Dermis blood vessel endothelial cell (primary cell): Measurements from ENCODE around the gene GPATCH1. TPM values are rescaled to one million over a fixed set of nuclear protein-coding genes. Genes with fewer than 3 reads are reported as not detected.
A peak's percentile ranks its signal among the peaks of the same experiment; 100 is the strongest.

Experiments
- DNase-seq: peaks from one replicate; pipeline ENCODE4 v3.0.0; 2010
- total RNA-seq: library from RNA; depleted of rRNA; stranded (reverse); fragments of >200 nt; gene quantifications from 2 replicates; pipeline ENCODE4 v1.2.3, GENCODE V29; 2014

Gene GPATCH1
- total RNA-seq, 1 donor from 2014 or later: 4.8 TPM

DNA sequence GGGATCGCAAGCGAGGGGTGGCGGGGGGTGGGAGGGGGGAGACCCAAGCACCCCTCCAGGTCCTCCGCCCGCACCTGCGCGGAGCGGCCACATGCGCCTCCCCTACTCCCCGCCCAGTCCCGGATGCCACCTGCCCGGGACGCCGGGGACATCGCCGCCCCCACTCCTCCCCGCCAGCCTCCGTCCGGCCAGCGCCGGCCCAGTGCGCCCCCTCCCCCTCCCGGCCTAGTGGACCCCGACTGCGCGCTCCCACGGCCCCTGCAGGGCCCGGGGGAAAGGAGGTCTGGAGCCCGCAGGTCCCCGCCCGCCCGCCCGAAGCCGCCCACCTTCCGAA, 16.6 kb upstream of the GPATCH1 start:
- DNase-seq: no peak

DNA sequence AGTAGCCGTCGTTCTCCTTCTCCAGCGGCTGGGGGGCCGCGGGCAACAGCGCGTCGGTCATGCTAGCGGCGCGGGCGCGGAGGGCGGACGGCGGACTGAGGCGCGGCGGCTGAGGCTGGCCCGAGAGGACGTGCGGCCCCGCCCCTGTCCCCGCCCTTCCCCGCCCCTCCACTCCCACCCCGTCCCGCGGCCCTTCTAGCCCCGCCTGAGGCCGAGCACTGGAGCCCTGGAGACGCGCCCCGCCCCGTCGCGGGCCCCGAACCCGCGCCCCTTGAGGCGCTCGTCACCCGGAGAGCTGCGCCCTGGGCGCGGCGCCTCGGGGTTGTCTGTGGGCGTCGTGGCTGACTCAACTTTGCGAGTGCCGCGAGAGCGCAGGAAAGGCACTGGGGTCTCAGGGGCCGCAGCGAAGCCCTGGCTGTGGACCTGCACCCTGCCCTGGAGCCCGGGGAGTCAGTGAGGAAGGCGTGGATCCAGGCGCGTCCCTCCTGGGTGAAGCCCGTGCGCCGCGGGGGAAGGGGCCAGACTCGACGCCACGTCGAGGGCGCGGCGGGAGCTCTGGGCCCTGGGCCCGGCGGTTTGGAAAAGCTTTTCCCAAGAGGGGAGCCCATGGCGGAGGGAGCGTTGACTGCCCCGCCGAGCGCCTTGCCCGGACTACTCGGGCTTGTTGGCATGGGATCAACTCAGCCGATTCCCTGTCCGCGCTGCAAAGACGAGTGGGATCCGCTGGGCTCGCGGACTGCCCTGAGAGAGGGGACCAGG, 16.0 kb upstream of the GPATCH1 start, which contains the start of gene RHPN2:
TSS of gene RHPN2 (minus strand) at position 97 of the 759 bp plus-strand sequence. CDS start at position 61, 36 bp downstream.
- peak; percentile 59 for DNase-seq

DNA sequence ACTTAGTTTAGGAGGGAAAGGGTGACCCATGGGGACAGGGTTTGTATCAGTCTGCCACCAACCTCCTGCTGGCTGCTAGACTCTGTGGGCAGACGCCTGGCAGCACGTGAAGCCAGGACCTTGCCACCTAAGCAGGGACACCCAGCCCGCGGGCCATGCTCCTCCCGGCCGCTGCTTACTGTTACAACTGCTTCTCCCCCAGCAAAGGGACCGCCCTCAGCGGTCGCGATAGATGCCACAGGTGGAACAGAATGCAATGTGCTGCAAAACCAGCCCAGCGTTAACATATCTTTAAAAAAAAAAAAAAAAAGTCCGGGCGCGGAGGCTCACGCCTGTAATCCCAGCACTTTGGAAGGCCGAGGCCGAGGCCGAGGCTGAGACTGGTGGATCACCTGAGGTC, 14.4 kb upstream of the GPATCH1 start:
- DNase-seq: no peak

DNA sequence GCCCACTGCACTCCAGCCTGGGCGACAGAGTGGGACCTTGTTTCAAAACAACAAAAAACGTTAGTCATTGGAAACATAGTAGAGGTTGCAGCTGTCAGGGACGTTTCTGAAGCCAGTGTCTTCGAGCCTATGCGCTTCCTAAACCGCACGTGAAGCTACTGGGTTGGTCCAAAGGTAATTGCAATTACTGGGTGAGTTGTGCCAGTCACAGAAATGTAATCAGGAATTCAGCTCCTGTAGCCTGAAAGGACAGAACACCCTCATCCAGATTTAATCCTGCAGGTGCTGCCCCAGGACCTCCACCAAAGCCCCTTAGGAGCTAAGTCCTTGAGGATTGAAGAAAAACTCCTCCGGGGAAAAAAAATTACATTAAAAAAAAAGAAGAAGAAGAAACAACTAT, 13.9 kb upstream of the GPATCH1 start:
- DNase-seq: no peak

DNA sequence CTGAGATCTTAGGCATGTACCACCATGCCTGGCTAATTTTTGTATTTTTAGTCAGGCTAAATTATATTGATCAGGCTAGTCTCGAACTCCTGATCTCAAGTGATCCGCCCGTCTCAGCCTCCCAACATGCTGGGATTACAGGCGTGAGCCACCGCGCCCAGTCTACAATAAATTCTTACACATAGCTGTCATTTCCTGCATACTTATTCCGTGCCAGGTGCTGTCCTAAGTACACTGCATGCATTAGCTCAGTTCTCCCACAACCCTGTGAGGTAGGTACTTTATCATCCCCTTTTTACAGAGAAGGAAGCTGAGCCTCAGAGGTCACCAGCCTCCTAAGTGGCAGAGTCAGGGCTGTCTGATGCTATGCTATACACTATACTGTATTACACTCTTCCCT, 9.1 kb upstream of the GPATCH1 start:
- peak; percentile 37 for DNase-seq

DNA sequence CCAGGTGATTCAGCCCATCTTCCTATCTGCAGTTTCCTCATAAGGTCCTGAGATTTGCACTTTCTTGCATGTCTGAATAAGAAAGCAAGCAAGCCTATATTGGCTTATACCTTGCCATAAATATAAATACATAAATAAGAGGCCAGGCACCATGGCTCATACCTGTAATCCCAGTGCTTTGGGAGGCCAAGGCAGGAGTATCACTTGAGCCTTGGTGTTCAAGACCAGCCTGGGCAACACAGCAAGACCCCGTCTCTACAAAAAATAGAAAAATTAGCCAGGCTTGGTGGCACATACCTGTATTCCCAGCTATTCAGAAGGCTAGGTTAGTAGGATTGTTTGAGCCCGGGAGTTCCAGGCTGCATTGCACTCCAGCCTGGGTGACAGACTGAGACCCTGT, 5.5 kb upstream of the GPATCH1 start:
- DNase-seq: no peak

DNA sequence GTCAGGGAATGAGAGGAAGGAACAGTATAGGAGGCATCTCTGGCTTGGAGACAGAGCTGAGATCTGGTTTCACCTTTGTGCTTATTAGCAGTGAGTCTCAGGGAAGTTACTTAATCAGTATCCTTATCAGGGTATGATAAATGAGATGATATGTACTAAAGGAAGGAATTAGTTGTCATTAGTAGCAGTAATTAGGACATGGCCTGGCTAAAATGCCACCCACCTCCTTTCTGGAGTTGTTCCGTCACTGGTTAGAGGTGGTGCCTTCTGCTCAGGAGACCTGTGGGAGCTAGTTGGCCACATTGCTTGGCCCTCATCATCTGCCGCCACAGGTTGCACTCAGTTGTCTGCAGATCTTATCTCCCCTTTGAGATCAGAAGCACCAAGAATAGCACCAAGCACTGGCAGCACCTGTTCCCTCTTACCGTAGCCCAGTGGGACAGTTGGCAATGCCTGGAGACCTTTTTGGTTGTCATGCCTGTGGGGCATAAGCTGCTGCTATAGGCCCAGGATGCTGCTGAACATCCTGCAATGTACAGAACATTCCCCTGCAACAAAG, 4.7 kb downstream of the GPATCH1 start:
- DNase-seq: no peak

DNA sequence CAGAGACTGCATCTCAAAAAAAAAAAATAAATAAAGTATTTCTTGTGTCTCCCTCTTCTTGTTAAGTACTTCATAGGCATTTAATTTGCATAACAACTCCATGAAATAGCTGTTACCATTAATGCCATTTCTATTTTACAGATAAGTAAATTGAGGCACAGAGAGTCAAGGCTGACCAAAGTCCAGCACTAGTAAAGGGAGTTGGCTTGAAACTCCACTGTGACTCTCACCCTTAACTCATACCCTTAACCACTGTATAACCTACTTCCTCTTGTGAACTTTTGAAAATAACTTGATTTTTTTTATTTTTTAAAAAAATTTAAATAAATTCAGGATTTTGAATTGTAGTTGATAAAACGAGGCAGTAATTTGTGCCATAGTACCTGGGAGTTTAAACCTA, 6.0 kb downstream of the GPATCH1 start:
- DNase-seq: no peak

DNA sequence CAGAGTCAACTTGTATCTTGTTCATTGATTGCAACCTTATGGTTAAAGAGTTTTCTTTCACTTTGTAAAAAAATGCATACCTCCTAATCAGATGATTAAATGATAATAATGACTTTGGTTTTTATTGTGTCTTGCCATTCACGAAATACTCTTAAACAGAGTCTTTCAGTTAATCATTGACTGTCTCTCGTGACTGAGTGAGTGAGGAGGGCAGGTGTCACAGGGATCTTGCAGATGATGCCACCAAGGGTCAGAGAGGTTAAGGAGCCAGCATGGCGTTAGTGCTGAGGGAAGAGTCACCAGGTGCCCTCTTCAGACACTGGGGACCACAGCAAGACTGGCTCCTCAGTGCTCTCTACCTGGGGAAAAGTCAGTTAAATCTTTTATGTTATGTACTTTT, 8.0 kb downstream of the GPATCH1 start:
- no peak for DNase-seq

DNA sequence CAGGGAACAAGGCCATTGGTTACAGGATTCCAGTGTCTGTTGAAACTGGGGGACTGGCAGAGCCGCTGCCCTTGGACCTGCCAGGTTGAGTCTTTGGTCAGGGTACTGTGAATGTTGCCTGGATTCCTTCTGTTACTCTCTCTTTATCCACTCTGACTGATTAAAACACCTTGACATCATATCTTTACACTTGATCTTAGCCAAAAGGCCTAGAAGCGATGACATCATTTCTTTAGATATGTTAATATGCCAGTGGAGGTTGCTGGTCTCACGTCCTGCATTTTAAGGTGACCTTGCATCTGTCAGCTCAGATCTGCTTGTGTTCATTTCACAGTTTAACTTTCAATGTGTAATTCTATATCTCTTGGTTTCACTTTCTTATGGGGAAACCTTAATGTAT, 9.2 kb downstream of the GPATCH1 start:
- DNase-seq: no peak

DNA sequence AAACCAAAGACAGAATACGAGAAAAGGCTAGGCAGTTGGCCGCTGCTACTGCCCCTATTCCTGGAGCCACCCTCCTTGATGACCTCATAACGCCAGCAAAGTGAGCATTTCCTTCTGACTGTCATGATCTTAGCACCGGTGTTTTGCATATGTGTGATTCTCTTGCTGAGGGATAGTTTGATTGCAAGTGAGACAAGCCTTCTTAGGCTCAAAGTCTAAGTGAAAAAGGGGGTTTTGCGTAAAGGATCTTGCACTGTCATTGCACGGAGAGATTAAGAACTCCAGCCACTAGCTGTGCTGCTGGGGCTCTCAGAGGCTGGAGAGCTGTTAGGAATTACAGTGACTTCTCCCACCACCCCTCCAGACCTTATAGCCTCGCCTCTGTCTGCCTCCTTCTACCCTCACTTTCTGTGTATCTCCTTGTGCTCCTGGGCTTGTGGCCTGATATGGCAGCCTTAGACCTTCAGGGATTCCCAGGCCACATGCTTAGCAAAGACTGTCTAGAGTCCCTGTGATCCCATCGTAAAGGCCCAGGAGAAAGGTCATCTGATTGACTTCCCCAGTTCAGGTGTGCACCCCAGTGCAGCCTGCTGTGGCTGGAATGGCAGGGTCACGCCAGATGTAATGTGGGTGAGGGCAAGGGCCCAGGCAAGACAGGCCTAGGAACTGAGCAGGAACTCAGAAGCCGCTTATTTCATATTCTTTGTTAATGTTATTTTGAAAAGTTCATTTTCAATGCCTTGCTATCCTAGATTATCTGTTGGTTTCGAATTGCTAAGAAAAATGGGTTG, 12.6 kb downstream of the GPATCH1 start:
- DNase-seq: no peak

DNA sequence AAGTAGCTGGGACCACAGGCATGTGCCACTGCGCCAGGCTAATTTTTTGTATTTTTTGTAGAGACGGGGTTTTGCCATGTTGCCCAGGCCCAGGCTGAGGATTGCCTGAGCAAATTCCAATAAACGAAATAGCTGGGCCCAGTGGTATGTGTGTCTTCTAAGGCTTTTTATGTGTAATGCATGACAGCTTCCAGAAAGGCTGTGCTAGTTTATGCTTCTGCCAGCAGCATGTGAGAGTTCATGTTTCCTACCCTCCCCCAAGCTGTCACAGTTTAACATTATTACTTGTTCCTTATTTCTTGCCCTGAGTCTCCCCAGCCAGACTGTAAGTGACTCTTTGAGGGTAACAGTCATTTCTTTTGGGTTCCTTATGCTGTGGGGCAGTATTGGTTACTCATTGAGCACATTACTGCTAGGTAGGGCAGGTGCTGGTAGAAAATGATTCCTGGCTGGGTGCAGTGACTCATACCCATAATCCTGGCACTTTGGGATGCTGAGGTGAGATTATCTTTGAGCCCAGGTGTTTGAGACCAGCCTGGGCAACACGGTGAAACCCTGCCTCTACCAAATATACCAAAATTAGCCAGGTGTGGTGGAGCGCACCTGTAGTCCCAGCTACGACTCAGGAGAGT, 13.6 kb downstream of the GPATCH1 start:
- no peak for DNase-seq

DNA sequence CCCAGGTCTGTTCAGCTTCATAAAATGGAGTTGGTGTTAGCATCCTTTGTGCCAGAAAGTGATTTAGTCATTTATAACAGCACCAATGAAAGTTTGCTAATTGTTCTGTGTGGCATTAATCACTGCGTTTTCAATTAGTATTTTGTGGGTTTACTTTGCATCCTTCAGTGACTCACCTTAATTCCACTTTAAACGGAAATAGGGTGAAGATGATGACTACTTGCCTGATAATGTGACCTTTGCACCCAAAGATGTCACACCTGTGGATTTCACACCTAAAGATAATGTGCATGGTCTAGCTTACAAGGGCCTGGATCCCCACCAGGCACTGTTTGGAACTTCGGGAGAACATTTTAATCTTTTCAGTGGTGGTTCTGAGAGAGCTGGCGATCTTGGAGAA, 15.0 kb downstream of the GPATCH1 start:
- no peak for DNase-seq

DNA sequence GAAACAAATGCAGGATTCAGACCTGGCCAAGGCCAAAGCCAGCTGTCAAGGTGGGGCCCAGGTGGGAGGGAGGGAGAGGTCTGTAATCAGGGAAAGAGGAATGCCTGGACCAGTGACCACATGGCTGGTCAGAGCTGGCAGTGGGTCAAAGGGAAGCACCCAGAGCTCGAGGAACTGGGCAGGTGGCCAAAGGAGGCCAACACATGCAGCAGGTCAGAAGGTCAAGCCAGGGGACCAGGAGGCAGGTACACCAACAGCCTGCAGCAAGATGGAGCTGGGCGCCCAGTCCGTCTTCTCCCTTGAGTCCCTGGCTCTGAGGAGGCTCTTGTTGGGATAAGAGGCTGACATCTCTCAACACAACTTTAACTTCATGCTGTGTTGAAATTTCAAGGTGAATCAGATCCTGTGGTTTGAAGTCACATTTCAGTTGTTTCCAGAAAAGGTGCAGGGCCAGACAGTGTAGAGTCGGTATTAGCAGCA, 17.1 kb downstream of the GPATCH1 start:
- no peak for DNase-seq

DNA sequence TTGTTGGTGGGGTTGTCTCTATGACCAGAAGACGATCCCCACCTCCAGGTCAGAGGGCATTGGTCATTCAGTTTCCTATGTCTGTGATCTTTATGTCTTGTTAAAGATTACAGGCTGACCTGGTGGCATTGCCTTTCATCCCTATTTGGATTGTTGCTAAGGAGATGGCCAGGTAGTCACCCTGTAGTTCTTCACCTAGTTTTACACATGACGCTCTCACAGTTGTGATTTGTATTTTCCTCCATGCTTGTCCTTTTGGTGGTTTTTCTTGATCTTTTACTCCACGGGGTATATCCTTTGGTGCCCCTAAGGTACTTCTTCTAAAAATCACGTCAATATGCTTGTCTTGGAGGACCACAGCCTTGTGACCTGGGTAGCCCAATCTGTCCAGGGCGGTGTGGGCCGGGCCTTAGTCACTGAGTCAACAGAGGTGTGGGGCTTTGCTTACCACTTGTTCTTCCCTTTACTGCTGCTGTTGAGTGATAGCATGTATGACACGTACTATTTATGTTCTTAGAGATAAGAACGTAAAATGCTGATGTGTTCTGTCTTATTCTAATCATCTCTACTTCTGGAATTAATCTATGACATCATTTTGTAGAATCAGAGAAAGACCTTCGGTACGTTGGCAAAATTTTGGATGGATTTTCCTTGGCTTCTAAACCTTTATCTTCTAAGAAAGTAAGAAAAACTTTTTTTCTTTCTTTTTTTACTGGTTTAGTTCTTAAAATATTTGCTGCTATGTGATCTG, 20.1 kb downstream of the GPATCH1 start:
- DNase-seq: no peak

DNA sequence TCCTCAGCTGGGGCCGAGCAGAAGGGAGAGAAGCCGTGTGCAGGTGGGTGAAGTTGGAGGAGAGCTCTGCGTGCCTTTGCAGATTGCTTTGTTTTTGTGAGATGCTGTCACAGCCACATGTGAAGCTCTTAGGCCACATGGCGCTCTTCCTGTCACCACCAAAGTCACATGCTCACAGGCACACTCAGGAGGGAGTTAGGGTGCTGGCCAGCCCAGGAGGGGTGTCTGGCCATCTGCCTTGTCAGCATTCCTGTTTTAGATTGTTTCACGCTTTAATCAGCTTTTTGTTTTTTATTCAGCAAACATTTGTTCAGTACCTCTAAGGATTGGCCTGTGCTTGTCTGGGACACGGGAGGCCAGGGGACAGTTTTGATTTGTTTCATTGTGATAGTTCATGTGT, 21.9 kb downstream of the GPATCH1 start:
- no peak for DNase-seq

DNA sequence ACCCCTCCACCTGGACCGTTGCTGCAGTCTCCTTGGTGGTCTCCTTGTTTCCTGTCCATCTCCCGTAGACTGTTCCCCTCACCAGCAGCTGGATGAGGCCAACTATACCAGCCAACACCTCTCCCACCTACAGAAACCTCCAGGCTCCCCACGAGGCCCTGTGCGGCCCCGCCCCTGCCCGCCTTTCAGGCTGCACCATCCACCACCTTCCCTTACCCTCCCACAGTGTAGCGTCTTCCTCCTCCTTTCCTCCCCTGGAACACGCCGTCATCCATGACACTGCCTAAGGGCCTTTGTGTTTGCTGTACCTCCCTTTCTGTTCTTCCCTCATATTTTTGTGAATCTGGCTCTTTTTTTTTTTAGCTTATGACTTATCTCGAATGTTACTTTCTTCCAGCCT, 27.2 kb downstream of the GPATCH1 start:
- DNase-seq: no peak

DNA sequence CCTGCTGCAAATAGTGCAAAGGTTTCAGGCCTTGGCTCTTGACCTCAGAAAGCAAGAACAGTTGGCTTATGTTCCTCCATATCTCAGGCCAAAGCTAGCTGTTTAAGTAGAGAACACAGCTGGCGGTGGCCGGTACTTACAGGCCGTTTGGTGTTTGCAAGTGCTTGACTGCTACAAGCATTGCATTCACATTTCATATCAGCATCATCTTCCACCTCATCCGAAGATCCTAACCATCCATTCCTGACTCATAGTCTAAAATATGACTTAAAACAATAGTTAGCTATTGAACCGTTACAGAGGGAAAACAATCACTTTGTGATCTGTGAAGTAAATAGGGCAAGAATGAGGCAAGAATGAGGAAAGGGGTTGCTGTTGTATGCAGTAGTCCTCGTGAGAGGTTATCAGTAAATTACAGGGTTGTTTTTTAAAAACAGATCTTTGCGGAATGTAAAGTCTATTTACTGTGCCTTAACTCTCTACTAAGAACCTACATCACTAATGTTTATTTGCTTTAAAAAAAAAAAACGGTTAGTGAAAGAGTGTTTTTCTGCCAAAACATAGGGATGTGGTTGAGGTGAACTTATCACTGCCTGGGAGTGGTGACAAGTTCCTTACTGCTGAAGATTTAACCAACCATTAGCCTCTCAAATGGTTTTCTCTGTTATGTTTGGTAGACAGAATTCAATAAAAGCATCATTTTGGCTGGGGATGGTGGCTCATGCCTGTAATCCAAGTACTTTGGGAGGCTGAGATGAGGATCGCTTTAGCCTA, 29.3 kb downstream of the GPATCH1 start:
- peak; percentile 44 for DNase-seq

DNA sequence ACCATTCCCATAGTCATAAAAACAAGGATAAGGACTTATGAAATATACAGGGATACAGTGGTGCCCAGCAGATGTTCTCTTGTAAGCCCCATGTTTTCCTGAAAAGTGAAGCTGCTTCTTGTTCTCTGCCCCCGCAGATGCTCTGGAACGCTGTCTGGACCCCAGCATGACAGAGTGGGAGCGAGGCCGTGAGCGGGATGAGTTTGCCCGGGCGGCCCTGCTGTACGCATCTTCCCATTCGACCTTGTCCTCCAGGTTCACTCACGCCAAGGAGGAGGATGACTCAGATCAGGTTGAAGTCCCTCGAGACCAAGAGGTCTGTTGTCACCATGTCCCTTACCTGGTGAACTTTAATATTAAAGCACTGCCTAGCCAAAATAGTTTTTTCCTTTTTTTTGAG, 30.6 kb downstream of the GPATCH1 start:
- DNase-seq: no peak

DNA sequence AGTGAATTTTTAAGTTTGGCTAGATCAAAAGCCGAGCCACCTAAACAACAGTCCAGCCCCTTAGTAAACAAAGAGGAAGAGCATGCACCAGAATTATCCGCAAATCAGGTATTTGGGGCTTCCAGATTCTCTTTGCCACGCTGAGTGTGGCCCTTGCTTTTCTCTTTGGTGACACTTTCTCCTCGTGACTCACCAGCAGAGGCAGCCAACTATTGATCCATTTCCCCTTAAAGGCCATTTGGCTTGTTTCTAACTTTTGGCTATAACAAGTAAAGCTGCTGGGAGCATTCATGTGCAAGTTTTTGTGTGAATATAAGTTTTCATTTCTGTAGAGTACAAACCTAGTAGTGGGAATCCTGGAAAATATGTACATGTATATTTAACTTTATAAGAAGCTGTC, 33.3 kb downstream of the GPATCH1 start:
- no peak for DNase-seq

DNA sequence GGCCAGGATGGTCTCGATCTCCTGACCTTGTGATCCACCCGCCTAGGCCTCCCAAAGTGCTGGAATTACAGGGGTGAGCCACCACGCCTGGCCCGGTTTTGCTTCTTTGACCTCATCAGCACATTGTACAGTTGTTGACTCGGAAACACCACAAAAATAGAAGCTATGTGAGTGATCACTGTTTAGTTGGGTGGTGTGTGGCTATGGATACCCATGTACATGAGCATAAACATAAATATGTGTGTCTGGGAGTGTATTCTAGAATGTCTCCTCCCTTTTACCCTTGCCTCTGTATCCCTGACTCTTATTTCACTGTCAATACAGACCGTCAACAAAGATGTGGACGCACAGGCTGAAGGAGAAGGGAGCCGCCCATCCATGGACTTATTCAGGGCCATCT, 36.5 kb downstream of the GPATCH1 start:
- no peak for DNase-seq

DNA sequence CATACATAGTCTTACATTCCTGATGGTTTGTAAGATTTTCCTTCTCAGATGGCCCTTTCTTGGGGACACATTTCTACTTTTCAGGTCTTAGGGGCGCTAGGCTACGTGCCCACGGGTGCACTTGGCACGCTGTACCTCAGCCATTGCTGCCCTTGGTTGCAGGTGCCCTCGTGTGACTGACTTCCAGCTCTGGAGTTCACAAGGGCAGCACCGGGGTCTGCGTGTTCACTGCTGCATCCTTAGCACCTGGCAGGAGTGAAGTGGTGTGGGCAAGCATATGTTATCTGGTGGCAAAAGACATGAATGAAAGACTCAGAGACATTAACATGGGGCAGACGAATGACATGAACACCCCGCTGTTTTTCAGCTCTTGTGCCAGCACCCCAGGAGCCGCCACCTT, 37.7 kb downstream of the GPATCH1 start:
- DNase-seq: no peak
